HG03066 (cell line): ENCODE results near the gene MPZL3.

Experiments used
- ATAC-seq: cut with Tn5 transposase; IDR thresholded peaks from one replicate; pipeline ENCODE4 v1.9.1; 2021; ENCODE audit warnings: low read depth; ENCODE audit not compliant: unreplicated experiment

The MPZL3 gene

DNA sequence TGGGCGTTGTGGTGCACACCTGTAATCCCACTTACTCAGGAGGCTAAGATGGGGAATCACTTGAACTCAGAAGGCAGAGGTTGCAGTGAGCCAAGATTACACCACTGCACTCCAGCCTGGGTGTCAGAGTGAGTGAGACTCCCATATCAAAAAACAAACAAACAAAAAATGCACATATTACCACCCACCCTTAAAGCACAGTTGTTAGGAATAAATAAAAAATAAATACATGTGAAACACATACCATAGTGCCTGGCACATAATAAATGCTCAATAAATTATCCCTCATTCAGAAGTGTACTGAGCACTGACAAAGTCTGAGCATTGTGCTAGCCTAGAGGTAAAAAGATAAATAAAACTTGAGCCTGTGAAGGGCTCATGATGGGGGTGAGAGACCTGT lies 18.3 kb downstream of the MPZL3 start:
- no peak for ATAC-seq

DNA sequence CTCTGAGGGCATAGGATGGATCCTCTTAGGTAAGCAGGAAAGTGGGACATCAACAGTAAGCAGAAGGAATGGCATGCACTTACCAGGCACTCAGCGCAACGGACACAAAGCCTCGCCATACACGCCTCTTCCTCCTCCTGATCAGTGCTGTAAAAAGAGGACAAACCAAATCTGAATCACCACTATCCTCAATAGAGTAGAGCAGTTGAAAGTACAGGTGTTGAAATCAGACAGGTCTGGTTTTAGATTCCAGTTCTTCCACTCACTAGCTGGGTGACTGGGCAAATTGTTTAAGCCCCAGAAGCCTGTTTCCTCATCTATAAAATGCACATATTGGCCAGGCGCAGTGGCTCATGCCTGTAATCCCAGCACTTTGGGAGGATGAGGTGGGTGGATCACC lies 18.8 kb downstream of the MPZL3 start:
- ATAC-seq = no peak

DNA sequence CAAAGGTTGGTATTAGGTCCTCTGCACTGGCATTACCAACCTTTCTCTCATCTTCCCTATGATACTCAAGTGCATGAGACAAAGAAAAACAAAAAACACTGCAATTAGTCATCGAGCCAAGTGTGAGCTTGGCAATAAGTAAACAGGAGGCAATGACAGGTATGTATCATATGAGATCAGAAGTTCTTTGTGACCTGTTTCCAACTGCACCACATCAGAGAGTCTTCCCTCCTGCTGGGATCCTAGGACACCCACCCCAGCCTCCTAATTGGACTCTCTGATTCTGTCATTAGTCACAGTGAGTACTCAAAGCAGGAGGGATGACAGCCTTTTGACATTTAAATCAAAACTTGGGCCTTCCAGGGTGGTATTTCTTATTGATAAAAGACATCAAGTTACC lies 19.5 kb downstream of the MPZL3 start:
- no peak for ATAC-seq

GRCh38 chr11:118231461-118231860 lies 20.7 kb downstream of the MPZL3 start:
- ATAC-seq = no peak

- no peak for ATAC-seq
Measured at GRCh38 chr11:118230088-118230487, 22.1 kb downstream of the MPZL3 start.

DNA sequence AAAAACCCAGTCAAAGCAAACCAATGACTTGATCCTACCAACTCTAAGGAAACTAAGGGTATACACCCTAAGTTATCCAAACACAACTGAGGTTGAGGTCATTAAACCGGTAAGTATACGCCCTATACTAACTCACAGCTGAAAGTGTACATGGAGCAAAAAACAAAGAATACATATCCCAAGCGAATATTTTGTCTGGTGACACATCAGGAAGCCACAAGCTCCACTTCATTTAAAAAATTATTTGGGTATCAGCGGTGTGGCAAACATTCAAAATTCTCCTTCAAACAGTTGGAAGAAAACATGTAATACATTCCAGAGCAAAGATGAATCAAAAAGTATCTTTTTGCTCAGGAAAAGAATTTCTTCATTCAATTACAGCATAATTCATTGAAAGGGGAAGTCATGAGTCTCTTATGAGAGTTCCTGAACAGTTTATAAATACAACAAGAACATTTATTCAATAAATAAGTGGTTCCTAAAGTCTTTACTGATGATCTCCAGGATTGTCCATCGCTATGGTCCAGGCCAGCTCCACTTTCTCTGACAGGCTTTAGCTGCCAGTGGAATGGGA lies 22.8 kb downstream of the MPZL3 start:
- no peak for ATAC-seq

GRCh38 chr11:118227865-118228785 lies 24.0 kb downstream of the MPZL3 start:
- peak; percentile 64 for ATAC-seq

DNA sequence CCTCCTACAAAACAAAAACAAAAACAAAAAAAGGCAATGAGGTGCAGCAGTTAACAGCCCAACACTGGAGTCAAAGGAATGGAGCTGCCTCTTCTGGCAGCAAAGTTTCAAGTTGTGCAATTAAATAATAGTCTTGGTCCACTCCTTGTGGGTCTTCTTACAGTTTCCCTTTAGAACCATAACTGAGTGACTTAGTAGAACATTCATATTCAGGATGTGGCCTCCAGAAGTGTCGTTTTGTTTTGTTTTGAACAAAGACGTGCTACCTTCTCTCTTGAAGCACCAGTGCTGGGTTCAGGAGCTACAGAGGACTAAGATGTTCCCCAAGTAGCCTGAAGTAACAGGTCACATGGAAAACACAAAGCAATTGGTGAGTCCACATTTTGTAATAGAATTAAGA lies 25.4 kb downstream of the MPZL3 start:
- ATAC-seq = no peak

DNA sequence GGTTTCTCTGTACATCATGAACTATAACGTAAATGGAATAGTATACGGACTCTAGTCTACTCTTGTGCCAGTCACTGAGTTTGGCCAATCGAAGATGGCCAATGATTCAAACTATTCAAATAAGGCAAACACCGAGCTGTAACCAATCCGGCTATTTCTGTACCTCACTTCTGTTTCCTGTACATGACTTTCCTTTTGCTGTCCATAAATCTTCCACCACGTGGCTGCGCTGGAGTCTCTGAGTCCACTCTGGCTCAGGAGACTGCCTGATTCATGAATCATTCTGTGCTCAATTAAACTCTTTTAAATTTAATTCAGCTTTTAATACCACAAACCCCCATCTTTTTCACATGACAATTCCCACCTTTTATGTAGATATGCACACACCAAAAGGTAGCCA lies 25.9 kb downstream of the MPZL3 start:
- no peak for ATAC-seq

- ATAC-seq = peak; percentile 47
Measured at GRCh38 chr11:118224511-118225188, 27.5 kb downstream of the MPZL3 start, which contains the start of gene JAML. Gene JAML, minus strand, starts transcription at chr11:118225011. Its CDS starts 10,145 bp downstream, at chr11:118214866.

DNA sequence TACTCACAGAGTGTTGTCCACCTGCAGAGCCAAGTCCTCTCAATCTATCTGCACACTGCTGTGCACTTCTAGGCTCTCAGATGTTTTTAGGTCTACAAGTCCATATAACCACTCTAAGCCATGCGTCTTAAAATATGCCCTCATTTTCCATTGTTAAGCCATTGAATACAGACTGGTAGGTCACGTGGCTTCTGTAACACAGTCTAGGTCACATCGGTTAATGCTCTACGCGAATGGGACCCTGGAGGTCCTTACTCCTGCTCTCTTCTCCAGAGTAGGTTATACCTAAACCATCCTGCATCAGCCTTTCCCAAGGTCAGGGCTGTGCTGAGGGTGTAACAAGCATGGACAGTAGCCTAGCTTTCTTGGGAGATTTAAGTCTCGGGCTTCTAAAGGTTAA lies 28.2 kb downstream of the MPZL3 start:
- no peak for ATAC-seq

GRCh38 chr11:118223570-118223969 lies 28.6 kb downstream of the MPZL3 start:
- no peak for ATAC-seq

DNA sequence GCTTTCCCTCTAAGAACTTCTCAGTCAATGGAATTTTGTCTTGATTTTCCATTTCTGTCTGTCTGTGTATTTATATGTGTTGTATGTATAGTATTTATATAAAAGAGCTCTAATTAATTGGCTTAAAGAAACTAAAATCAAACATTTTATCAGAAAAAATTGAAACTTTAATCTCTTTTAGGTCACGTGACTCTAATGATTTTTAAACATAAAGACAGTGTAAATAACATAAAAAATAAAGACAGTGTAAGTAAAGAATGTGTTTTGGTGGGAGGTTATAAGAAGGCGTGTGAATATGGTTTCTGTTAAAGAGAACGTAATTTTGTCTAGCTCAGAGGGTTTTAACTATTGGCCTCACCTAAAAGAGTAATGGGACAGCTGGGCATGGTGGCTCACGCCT lies 29.7 kb downstream of the MPZL3 start:
- no peak for ATAC-seq

GRCh38 chr11:118221419-118221818 lies 30.7 kb downstream of the MPZL3 start:
- no peak for ATAC-seq

DNA sequence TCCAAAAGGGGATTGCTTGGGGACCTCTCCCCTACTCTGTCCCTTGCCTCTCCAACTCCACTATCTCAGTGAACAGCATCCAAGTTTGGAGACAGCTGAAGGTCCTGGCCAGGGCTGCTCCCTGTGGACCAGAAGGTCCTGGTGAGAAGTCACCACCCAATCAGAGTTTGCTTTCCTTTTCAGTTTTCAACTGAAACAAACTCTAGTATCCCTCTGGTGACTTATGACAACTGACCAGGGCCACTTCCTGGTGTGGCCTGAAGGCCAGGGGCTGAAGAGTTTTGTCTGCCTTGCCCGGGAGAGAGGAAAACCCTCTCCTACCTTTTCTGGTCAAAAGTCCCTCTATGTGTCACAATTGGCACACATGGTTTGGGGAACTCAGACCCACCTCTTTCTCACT lies 32.4 kb downstream of the MPZL3 start:
- no peak for ATAC-seq

- no peak for ATAC-seq
Measured at GRCh38 chr11:118219244-118219643, 32.9 kb downstream of the MPZL3 start.

- ATAC-seq = no peak
Measured at GRCh38 chr11:118217575-118217974, 34.6 kb downstream of the MPZL3 start.

- ATAC-seq = no peak
Measured at GRCh38 chr11:118216621-118217481, 35.3 kb downstream of the MPZL3 start.

DNA sequence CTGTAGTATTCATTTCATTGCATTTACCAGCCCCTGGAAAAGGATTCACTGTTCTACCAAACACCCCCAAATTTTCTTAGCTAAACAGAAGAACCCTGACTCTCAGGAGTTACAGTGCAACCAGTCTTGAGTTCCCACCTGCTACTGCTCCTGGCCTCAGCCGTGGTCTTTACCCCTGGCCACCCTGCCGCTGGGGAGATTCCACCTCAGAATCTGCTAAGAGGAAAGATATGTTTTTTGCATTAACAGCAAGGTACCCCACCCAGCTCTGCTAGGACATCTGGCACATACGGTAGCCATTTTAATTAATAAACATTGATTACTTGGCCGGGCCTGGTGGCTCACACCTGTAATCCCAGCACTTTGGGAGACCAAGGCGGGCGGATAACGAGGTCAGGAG lies 36.4 kb downstream of the MPZL3 start:
- no peak for ATAC-seq

DNA sequence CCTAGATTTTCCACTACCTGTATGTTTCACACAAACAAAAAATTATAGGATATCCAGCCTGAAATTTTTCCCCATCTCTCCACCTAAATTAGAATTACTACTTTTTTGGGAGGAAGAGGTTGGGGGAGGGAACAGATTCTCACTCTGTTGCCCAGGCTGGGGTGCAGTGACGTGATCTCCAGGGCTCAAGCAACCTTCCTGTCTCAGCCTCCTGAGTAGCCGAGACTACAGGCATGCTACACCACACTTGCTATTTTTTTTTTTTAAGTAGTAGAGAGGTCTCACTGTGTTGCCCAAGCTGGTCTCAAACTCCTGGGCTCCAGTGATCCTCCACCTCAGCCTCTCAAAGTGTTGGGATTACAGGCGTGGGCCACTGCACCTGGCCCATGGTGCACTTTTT lies 36.9 kb downstream of the MPZL3 start:
- no peak for ATAC-seq
